HepG2 (cell line): ENCODE data around the gene DHCR7.

Source experiments
- FOXK2 ChIP-seq: fragments of 450-650 bp; IDR thresholded peaks from 2 replicates; pipeline ENCODE4 v1.6.1; 2016
- NFKBIZ ChIP-seq: IDR thresholded peaks from 2 replicates; pipeline ENCODE4 v1.6.1; 2018; ENCODE audit warnings: missing genetic modification reagents, missing compliant biosample characterization

- TF ChIP-seq FOXK2 (no peak), NFKBIZ (CRISPR knock-in tag) (no peak)
Measured at GRCh38 chr11:71428861-71429435, 19.2 kb downstream of the DHCR7 start.
